Thyroid gland (tissue), 4 donors: Measurements from ENCODE around the gene GLRA3.

Experiments used
- POLR2A ChIP-seq, 2 donors: fragments of 450-650 bp; IDR thresholded peaks; one replicate each; pipeline ENCODE4 v1.6.1; 2017; ENCODE audit warnings: antibody characterized with exemption in 2 of 2, mild to moderate bottlenecking in 2 of 2, moderate library complexity in 1 of 2
- TF ChIP-seq, protein P1 (sequence below), 6 experiments: fragments of 200-600 bp in 3 of 6; fragments of 450-650 bp in 3 of 6; sonication (generic) in 3 of 6; IDR thresholded peaks; one replicate each; pipeline ENCODE4 v1.5.1; 2016 to 2019; ENCODE audit warnings: antibody characterized with exemption in 6 of 6, mild to moderate bottlenecking in 2 of 6, inconsistent platforms in 1 of 6, moderate library complexity in 1 of 6

DNA sequence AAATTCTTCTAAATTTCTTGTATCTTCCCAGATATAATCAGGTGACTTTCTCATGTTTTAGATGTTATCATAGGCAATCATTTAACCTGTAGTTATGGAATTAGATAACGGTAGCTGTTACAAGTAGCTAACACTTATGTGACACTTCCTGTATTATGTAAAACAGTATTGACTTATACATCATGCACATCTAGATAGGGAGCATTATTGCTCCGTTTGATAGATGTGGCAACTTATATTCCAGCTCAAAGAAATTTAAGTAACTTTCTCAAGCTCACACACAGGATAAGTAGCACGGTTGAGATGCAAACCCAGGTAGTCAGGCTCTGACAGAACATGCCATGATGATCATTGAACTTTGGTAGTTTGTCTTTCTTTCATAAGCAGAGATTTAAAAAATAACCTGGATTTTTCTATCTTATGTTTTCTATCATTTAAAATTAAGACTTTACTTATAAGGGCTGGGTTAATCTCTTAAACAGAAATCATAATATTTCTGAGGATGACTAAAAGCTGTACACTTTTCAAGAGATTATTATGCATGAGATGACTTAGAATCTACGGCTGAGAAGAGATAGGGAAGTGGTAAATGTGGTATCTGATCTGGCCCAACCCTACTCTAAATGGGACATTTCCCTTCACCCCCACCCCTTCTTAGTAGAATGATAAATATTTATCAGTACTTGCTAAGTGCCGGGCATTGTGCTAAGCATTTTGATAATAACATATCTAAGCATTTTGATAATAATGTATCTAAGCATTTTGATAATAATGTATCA, 237.6 kb downstream of the GLRA3 start:
- TF ChIP-seq, protein P1, sequence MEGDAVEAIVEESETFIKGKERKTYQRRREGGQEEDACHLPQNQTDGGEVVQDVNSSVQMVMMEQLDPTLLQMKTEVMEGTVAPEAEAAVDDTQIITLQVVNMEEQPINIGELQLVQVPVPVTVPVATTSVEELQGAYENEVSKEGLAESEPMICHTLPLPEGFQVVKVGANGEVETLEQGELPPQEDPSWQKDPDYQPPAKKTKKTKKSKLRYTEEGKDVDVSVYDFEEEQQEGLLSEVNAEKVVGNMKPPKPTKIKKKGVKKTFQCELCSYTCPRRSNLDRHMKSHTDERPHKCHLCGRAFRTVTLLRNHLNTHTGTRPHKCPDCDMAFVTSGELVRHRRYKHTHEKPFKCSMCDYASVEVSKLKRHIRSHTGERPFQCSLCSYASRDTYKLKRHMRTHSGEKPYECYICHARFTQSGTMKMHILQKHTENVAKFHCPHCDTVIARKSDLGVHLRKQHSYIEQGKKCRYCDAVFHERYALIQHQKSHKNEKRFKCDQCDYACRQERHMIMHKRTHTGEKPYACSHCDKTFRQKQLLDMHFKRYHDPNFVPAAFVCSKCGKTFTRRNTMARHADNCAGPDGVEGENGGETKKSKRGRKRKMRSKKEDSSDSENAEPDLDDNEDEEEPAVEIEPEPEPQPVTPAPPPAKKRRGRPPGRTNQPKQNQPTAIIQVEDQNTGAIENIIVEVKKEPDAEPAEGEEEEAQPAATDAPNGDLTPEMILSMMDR (IDR thresholded peaks at IDR 0.05): no peak
- no peak for TF ChIP-seq POLR2A (IDR thresholded peaks at IDR 0.05)
